ENCODE measurements around the gene CCDC77. TPM values are rescaled to one million over a fixed set of nuclear protein-coding genes. Genes with fewer than 3 reads are reported as not detected.

CCDC77 gene
- total RNA-seq, 1 experiment from 2014 or later, result 20.4 TPM

GRCh38 chr12:473198-473597 lies 71.8 kb downstream of the CCDC77 start:
- Histone ChIP-seq H2AFZ (no peak overlapping the region), H3K4me3 (no peak overlapping the region)

GRCh38 chr12:473863-474577 lies 72.6 kb downstream of the CCDC77 start:
- no peak overlapping the region for H3K4me2 ChIP-seq
- TF ChIP-seq EZH2 (IDR thresholded peaks at IDR 0.05; ENCODE audit: low read depth) (no peak), CTCF (conservative IDR thresholded peaks at IDR 0.05) (no peak)
- H2AFZ ChIP-seq, result no peak overlapping the region
- no peaks in the 10 kb centered on the region for H3K4me1 ChIP-seq (replicated peaks; ENCODE audit: insufficient read depth)
- no peaks in the 10 kb centered on the region for H3F3A ChIP-seq (ENCODE audit: insufficient read depth, low read depth)
- intact Hi-C loops (cut with micrococcal nuclease; ENCODE audit: unreplicated experiment), result no loop called here
- no peak overlapping the region for H3K4me3 ChIP-seq
- no peak overlapping the region for H3K27ac ChIP-seq
- no peaks in the 10 kb centered on the region for H3K9me3 ChIP-seq (ENCODE audit: insufficient read depth, low read depth)
- ChIA-PET CTCF (no interaction called here), POLR2A (ENCODE audit: unreplicated experiment) (no interaction called here)
- peaks cover 15% of the 10 kb centered on the region; the same call in 1 of the 2 replicates for H3K27me3 ChIP-seq (ENCODE audit: insufficient read depth, low read depth)
- no peaks in the 10 kb centered on the region for H3K9me2 ChIP-seq (ENCODE audit: insufficient read depth)
- H3K36me3 ChIP-seq (ENCODE audit: low read depth), result no peaks in the 10 kb centered on the region
- no peaks in the 10 kb centered on the region for H3K79me2 ChIP-seq (ENCODE audit: low read depth)
- no TSS peak for BruUV-seq (replicated peaks)
- DNase-seq, result no peak
- H4K20me1 ChIP-seq (ENCODE audit: insufficient read depth), result no peaks in the 10 kb centered on the region

More at GRCh38 chr12:473198-473597, 71.8 kb downstream of the CCDC77 start:
- Histone ChIP-seq H3K4me2 (no peak overlapping the region), H3K4me1 (replicated peaks; ENCODE audit: insufficient read depth) (no peaks in the 10 kb centered on the region), H3K27me3 (ENCODE audit: insufficient read depth, low read depth) (peaks cover 17% of the 10 kb centered on the region; the same call in 1 of the 2 replicates), H3F3A (ENCODE audit: insufficient read depth, low read depth) (no peaks in the 10 kb centered on the region), H3K9me2 (ENCODE audit: insufficient read depth) (no peaks in the 10 kb centered on the region), H3K79me2 (ENCODE audit: low read depth) (no peaks in the 10 kb centered on the region), H3K36me3 (ENCODE audit: low read depth) (no peaks in the 10 kb centered on the region), H4K20me1 (ENCODE audit: insufficient read depth) (no peaks in the 10 kb centered on the region), H3K9me3 (ENCODE audit: insufficient read depth, low read depth) (no peaks in the 10 kb centered on the region), H3K27ac (no peak overlapping the region)
- intact Hi-C loops (cut with micrococcal nuclease; ENCODE audit: unreplicated experiment), result no loop called here
- no peak for DNase-seq
- CTCF ChIA-PET, result no interaction called here
- BruUV-seq (replicated peaks), result no TSS peak
- no peak for TF ChIP-seq EZH2 (IDR thresholded peaks at IDR 0.05; ENCODE audit: low read depth)
- POLR2A ChIA-PET (ENCODE audit: unreplicated experiment), result no interaction called here

- no peak for DNase-seq
- BruUV-seq (replicated peaks), result no TSS peak
- Histone ChIP-seq H2AFZ (no peak overlapping the region), H3K36me3 (ENCODE audit: low read depth) (no peaks in the 10 kb centered on the region), H3F3A (ENCODE audit: insufficient read depth, low read depth) (no peaks in the 10 kb centered on the region), H4K20me1 (ENCODE audit: insufficient read depth) (no peaks in the 10 kb centered on the region), H3K4me2 (no peak overlapping the region), H3K27me3 (ENCODE audit: insufficient read depth, low read depth) (peaks cover 15% of the 10 kb centered on the region; the same call in 1 of the 2 replicates), H3K9me2 (ENCODE audit: insufficient read depth) (no peaks in the 10 kb centered on the region), H3K4me3 (no peak overlapping the region), H3K27ac (no peak overlapping the region), H3K9me3 (ENCODE audit: insufficient read depth, low read depth) (no peaks in the 10 kb centered on the region), H3K4me1 (replicated peaks; ENCODE audit: insufficient read depth) (no peaks in the 10 kb centered on the region), H3K79me2 (ENCODE audit: low read depth) (no peaks in the 10 kb centered on the region)
- no peak for TF ChIP-seq EZH2 (IDR thresholded peaks at IDR 0.05; ENCODE audit: low read depth)
- TF ChIP-seq CTCF (conservative IDR thresholded peaks at IDR 0.05), result no peak
- ChIA-PET CTCF (interaction anchor here (0.6 kb wide), 1 partner anchor 1935 kb away, joined by 4 read pairs; no protein-coding TSS in a partner anchor), POLR2A (ENCODE audit: unreplicated experiment) (no interaction called here)
- intact Hi-C loops (cut with micrococcal nuclease; ENCODE audit: unreplicated experiment), result no loop called here
Measured at GRCh38 chr12:475286-475685, 73.8 kb downstream of the CCDC77 start.
